PC-9 (cell line): ENCODE results near the gene SIGMAR1. TPM values are rescaled to one million over a fixed set of nuclear protein-coding genes. Genes with fewer than 3 reads are reported as not detected.

Source experiments
- BruUV-seq: library from RNA; stranded (reverse); fragments of 400-500 nt; replicated peaks from 2 replicates; lab custom pipeline; 2021; lab: Mats Ljungman, UMichigan
- CTCF ChIA-PET: fragments of 300-600 bp; sonication (Branson Sonifier 250); formaldehyde crosslinking; loops from one replicate; lab custom pipeline; 2022; ENCODE audit warnings: antibody characterized with exemption; lab: Charles Lee
- POLR2A ChIA-PET: fragments of 300-600 bp; sonication (Branson Sonifier 250); formaldehyde crosslinking; loops from one replicate; lab custom pipeline; 2022; ENCODE audit warnings: antibody characterized with exemption; ENCODE audit not compliant: unreplicated experiment; lab: Charles Lee
- DNase-seq, 2 experiments: peaks; one replicate each; pipeline versions ENCODE4 v3.0.0 to v3.0.0-alpha.2; 2015 to 2022; ENCODE audit warnings: mixed read lengths in 1 of 2
- H2AFZ ChIP-seq: fragments of 200-600 bp; sonication (generic); 2 replicates; pipeline ENCODE4 v1.8.1; 2017; ENCODE audit warnings: antibody characterized with exemption
- H3F3A ChIP-seq: fragments of 200-600 bp; sonication (generic); 2 replicates; pipeline ENCODE4 v1.8.1; 2017; ENCODE audit warnings: antibody characterized with exemption, mild to moderate bottlenecking, low read depth; ENCODE audit not compliant: insufficient read depth
- H3K27ac ChIP-seq: fragments of 200-600 bp; sonication (generic); 2 replicates; pipeline ENCODE4 v1.6.1; 2016; ENCODE audit warnings: mixed run types
- H3K27me3 ChIP-seq: fragments of 200-600 bp; sonication (generic); 2 replicates; pipeline ENCODE4 v1.6.1; 2016; ENCODE audit warnings: low read depth, mixed run types; ENCODE audit not compliant: insufficient read depth
- H3K36me3 ChIP-seq: fragments of 200-600 bp; sonication (generic); 2 replicates; pipeline ENCODE4 v1.6.1; 2016; ENCODE audit warnings: low read depth, mixed run types
- H3K4me1 ChIP-seq: fragments of 200-600 bp; sonication (generic); replicated peaks from 2 replicates; pipeline ENCODE4 v1.6.1; 2016; ENCODE audit warnings: mixed run types; ENCODE audit not compliant: insufficient read depth
- H3K4me2 ChIP-seq: fragments of 200-600 bp; sonication (generic); 2 replicates; pipeline ENCODE4 v1.6.1; 2017; ENCODE audit warnings: mixed run types
- H3K4me3 ChIP-seq: fragments of 200-600 bp; sonication (generic); 2 replicates; pipeline ENCODE4 v1.6.1; 2016; ENCODE audit warnings: mixed run types
- H3K79me2 ChIP-seq: fragments of 200-600 bp; sonication (generic); 2 replicates; pipeline ENCODE4 v1.6.1; 2017; ENCODE audit warnings: low read depth, mixed run types
- H3K9me2 ChIP-seq: fragments of 200-600 bp; sonication (generic); 2 replicates; pipeline ENCODE4 v1.8.1; 2017; ENCODE audit warnings: mild to moderate bottlenecking; ENCODE audit not compliant: insufficient read depth
- H3K9me3 ChIP-seq: fragments of 200-600 bp; sonication (generic); 2 replicates; pipeline ENCODE4 v1.8.1; 2016; ENCODE audit warnings: low read depth; ENCODE audit not compliant: insufficient read depth
- H4K20me1 ChIP-seq: fragments of 200-600 bp; sonication (generic); 2 replicates; pipeline ENCODE4 v1.8.1; 2017; ENCODE audit not compliant: insufficient read depth
- EZH2 ChIP-seq: fragments of 200-600 bp; sonication (generic); IDR thresholded peaks from 2 replicates; pipeline ENCODE4 v1.8.0; 2017; ENCODE audit warnings: antibody characterized with exemption, low read depth
- intact Hi-C: fragments of 100-400 bp; cut with micrococcal nuclease; formaldehyde crosslinking; loops from one replicate; pipeline ENCODE4 v1.10.0; 2022; ENCODE audit not compliant: unreplicated experiment
- total RNA-seq: library from RNA; stranded (reverse); gene quantifications from 2 replicates; pipeline ENCODE4 v1.2.3, GENCODE V29; 2021
- TF ChIP-seq, protein P1 (sequence below): fragments of 200-600 bp; sonication (generic); conservative IDR thresholded peaks from 2 replicates; pipeline ENCODE4 v1.6.1; 2017; ENCODE audit warnings: mixed run types, antibody characterized with exemption, mild to moderate bottlenecking, moderate library complexity

Gene SIGMAR1
- total RNA-seq, 1 experiment from 2014 or later: 57.9 TPM

DNA sequence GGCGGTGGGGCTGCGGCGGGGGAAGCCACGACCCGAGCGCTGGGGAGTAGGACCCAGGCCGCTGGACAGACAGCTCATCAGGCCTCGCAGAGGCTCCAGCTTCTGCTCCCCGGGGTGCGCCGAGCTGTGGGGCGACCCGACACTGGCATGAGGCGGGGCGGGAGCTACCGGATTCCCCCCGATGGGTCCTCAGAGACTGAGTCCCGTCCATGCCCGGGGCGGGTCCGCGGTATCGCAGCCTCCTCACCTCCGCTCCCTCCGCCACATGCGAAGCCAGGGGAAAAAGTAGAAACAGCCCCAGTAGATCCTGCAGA lies 27.4 kb upstream of the SIGMAR1 start:
- no peaks in the 10 kb centered on the region for H3K27me3 ChIP-seq
- H4K20me1 ChIP-seq: no peaks in the 10 kb centered on the region
- no peak overlapping the region for H2AFZ ChIP-seq
- CTCF ChIA-PET: interaction anchor here (0.7 to 1.2 kb wide), 3 partner anchors 31 to 402 kb away, joined by 3 to 4 read pairs (median 3); no protein-coding TSS in a partner anchor
- no peaks in the 10 kb centered on the region for H3K36me3 ChIP-seq
- peaks cover 4% of the 10 kb centered on the region; the same call in 1 of the 2 replicates for H3F3A ChIP-seq
- H3K9me2 ChIP-seq: no peaks in the 10 kb centered on the region
- H3K4me3 ChIP-seq: no peak overlapping the region; the same call in 1 of the 2 replicates
- H3K79me2 ChIP-seq: no peaks in the 10 kb centered on the region
- intact Hi-C loops: loop anchor here (2.0 to 5.0 kb wide), 2 partner anchors 18 to 447 kb away; partner anchors contain the start of gene GALT
- no TSS peak for BruUV-seq
- TF ChIP-seq, protein P1, sequence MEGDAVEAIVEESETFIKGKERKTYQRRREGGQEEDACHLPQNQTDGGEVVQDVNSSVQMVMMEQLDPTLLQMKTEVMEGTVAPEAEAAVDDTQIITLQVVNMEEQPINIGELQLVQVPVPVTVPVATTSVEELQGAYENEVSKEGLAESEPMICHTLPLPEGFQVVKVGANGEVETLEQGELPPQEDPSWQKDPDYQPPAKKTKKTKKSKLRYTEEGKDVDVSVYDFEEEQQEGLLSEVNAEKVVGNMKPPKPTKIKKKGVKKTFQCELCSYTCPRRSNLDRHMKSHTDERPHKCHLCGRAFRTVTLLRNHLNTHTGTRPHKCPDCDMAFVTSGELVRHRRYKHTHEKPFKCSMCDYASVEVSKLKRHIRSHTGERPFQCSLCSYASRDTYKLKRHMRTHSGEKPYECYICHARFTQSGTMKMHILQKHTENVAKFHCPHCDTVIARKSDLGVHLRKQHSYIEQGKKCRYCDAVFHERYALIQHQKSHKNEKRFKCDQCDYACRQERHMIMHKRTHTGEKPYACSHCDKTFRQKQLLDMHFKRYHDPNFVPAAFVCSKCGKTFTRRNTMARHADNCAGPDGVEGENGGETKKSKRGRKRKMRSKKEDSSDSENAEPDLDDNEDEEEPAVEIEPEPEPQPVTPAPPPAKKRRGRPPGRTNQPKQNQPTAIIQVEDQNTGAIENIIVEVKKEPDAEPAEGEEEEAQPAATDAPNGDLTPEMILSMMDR: no peak
- TF ChIP-seq EZH2: no peak
- H3K4me2 ChIP-seq: peak overlapping the region; percentile 55
- no peak overlapping the region for H3K27ac ChIP-seq
- POLR2A ChIA-PET: interaction anchor here (0.5 to 0.7 kb wide), 5 partner anchors 15 to 1167 kb away, joined by 3 to 5 read pairs (median 3); no protein-coding TSS in a partner anchor
- no peaks in the 10 kb centered on the region for H3K4me1 ChIP-seq
- no peak for DNase-seq
- H3K9me3 ChIP-seq: no peaks in the 10 kb centered on the region

DNA sequence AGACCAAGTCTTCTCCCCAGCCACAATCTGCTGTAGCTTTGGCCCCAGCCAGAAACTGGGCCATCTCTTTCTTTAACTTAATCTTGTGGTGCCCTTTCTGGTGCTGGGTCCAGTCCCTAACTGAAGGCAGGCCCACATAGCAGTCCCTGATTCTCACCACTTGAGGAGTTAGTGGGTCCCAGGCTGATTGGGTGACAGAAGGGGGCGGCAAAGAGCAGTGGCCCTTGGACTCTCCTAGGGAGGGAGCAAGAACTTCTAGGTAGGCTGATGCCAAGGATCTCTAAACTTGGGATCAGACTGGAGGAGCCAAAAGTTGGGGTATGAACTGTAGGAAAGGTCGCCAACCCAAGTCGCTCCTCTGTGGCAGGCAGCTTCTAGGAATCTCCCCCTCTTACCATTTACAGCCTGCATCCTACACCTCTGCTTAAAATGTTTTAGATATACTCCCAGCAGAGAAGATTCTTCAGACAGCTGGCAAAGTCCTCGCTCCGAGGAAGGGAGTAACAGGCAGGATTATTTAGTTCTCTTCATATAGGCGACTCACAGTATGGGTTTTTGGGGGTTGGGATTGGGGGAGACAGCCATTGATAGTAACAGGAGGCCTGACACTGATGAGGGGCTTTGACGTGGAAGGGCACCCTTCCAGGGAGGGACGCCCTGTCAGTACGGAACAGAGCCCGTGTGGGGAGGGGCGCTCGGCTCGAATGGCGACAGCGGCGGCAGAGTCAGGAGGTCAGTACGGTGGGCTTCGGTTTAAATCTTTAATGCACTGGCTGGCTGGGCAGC lies 26.9 kb upstream of the SIGMAR1 start:
- Histone ChIP-seq H3K27me3 (no peaks in the 10 kb centered on the region), H3F3A (peaks cover 4% of the 10 kb centered on the region; the same call in 1 of the 2 replicates), H4K20me1 (no peaks in the 10 kb centered on the region), H3K4me2 (peak overlapping the region; percentile 55), H3K9me3 (no peaks in the 10 kb centered on the region), H3K36me3 (no peaks in the 10 kb centered on the region), H3K27ac (no peak overlapping the region), H3K9me2 (no peaks in the 10 kb centered on the region), H3K79me2 (no peaks in the 10 kb centered on the region), H2AFZ (no peak overlapping the region), H3K4me1 (no peaks in the 10 kb centered on the region), H3K4me3 (no peak overlapping the region)
- CTCF ChIA-PET: interaction anchor here (0.7 to 1.2 kb wide), 2 partner anchors 30 to 71 kb away, joined by 3 to 4 read pairs; no protein-coding TSS in a partner anchor
- DNase-seq: peak in 1 of 2 experiments; percentile 49
- intact Hi-C loops: loop anchor here (2.0 to 5.0 kb wide), 2 partner anchors 18 to 448 kb away; partner anchors contain the start of gene GALT
- BruUV-seq: TSS peak; percentile 66
- TF ChIP-seq, protein P1: peak; percentile 69
- TF ChIP-seq EZH2: no peak
- POLR2A ChIA-PET: interaction anchor here (0.5 kb wide), 1 partner anchor 620 kb away, joined by 3 read pairs; no protein-coding TSS in a partner anchor

- H3K79me2 ChIP-seq: no peaks in the 10 kb centered on the region
- no peak overlapping the region for H2AFZ ChIP-seq
- BruUV-seq: no TSS peak
- CTCF ChIA-PET: interaction anchor here (0.9 kb wide), 1 partner anchor 39 kb away, joined by 3 read pairs; no protein-coding TSS in a partner anchor
- no peaks in the 10 kb centered on the region for H3K9me2 ChIP-seq
- no peak overlapping the region for H3K4me3 ChIP-seq
- no peaks in the 10 kb centered on the region for H3K27me3 ChIP-seq
- H3K36me3 ChIP-seq: no peaks in the 10 kb centered on the region
- H3F3A ChIP-seq: peaks cover 4% of the 10 kb centered on the region; the same call in 1 of the 2 replicates
- H3K4me2 ChIP-seq: no peak overlapping the region
- no peak for DNase-seq
- TF ChIP-seq, protein P1: no peak
- no peak for TF ChIP-seq EZH2
- H3K4me1 ChIP-seq: no peaks in the 10 kb centered on the region
- no peaks in the 10 kb centered on the region for H4K20me1 ChIP-seq
- POLR2A ChIA-PET: no interaction called here
- intact Hi-C loops: no loop called here
- no peaks in the 10 kb centered on the region for H3K9me3 ChIP-seq
- H3K27ac ChIP-seq: no peak overlapping the region
These were observed 25.7 kb upstream of the SIGMAR1 start for GRCh38 chr9:34663303-34663605.
